Measurements from ENCODE around the gene SNED1. TPM values are rescaled to one million over a fixed set of nuclear protein-coding genes. Genes with fewer than 3 reads are reported as not detected.

The SNED1 gene
- total and polyA plus RNA-seq, 2 experiments from 2014 or later, result 1.5 to 2.8 TPM

- Histone ChIP-seq H3K27me3 (ENCODE audit: insufficient read depth) (no peaks in the 10 kb centered on the region), H3K36me3 (ENCODE audit: insufficient read depth) (no peaks in the 10 kb centered on the region), H3K9me2 (ENCODE audit: insufficient read depth) (no peaks in the 10 kb centered on the region), H2AFZ (no peak overlapping the region), H3K4me2 (no peak overlapping the region), H3K79me2 (replicated peaks; ENCODE audit: insufficient read depth) (no peaks in the 10 kb centered on the region), H3F3A (replicated peaks; ENCODE audit: low read depth) (0 out of 2 replicates have a peak, but pooled peaks cover 5% of the 10 kb centered on the region), H3K27ac (ENCODE audit: low read depth) (no peak overlapping the region), H3K4me1 (ENCODE audit: insufficient read depth) (no peaks in the 10 kb centered on the region), H3K4me3 (no peak overlapping the region), H4K20me1 (replicated peaks; ENCODE audit: insufficient read depth) (no peaks in the 10 kb centered on the region)
- TF ChIP-seq EZH2phosphoT487 (IDR thresholded peaks at IDR 0.05; ENCODE audit: unreplicated experiment), result no peak
- no peak for TF ChIP-seq EZH2 (IDR thresholded peaks at IDR 0.05; ENCODE audit: low read depth, unreplicated experiment)
- TF ChIP-seq NANOG (IDR thresholded peaks at IDR 0.05; ENCODE audit: borderline replicate concordance), result no peak
- TF ChIP-seq REST (IDR thresholded peaks at IDR 0.05; ENCODE audit: unreplicated experiment), result no peak
- TF ChIP-seq CTCF (conservative IDR thresholded peaks at IDR 0.05; ENCODE audit: low read depth in 2 of 2), result no peak
- no peak for TF ChIP-seq ETS1 (IDR thresholded peaks at IDR 0.05)
- no peak for TF ChIP-seq JUNB (IDR thresholded peaks at IDR 0.05; ENCODE audit: unreplicated experiment)
- TF ChIP-seq ZNF331 (CRISPR knock-in tag; IDR thresholded peaks at IDR 0.05; ENCODE audit: low read depth), result no peak
- no peak for TF ChIP-seq ZNF114 (CRISPR knock-in tag; IDR thresholded peaks at IDR 0.05)
- TF ChIP-seq POLR2AphosphoS5 (IDR thresholded peaks at IDR 0.05; ENCODE audit: low read depth), result no peak
- TF ChIP-seq STAT1 (IDR thresholded peaks at IDR 0.05; ENCODE audit: unreplicated experiment), result no peak
- no peak for TF ChIP-seq CREB1 (CRISPR knock-in tag; IDR thresholded peaks at IDR 0.05; ENCODE audit: low read depth)
- TF ChIP-seq ZNF462 (CRISPR knock-in tag; IDR thresholded peaks at IDR 0.05), result no peak
- peaks cover 14% of the 10 kb centered on the region for H3K4me1 Mint-ChIP-seq
- ATAC-seq (no peak), DNase-seq (ENCODE audit: low spot score) (no peak)
- no peak overlapping the region for H3K4me3 Mint-ChIP-seq
- no peak overlapping the region for H3K27ac Mint-ChIP-seq
- no peaks in the 10 kb centered on the region for H3K36me3 Mint-ChIP-seq (ENCODE audit: low read depth)
- no peaks in the 10 kb centered on the region for H3K9me3 Mint-ChIP-seq
- H3K27me3 Mint-ChIP-seq (ENCODE audit: insufficient read depth, low read depth, poor library complexity), result peaks cover 11% of the 10 kb centered on the region
Observed at GRCh38 chr2:240956935-240957655, 41.3 kb upstream of the SNED1 start.

All from GM23338 (cell line).